SJCRH30 (cell line): Measurements from ENCODE around the gene ARPC2. TPM values are rescaled to one million over a fixed set of nuclear protein-coding genes. Genes with fewer than 3 reads are reported as not detected.
"Not testable (repeated sequence)": the region's sequence is repeated elsewhere in the genome, so short reads cannot be mapped to it uniquely, and the experiment has no call there.

Source experiments
- DNase-seq, 2 experiments: peaks; one replicate each; pipeline ENCODE4 v3.0.0-alpha.2; 2015 to 2020
- H3K27ac ChIP-seq: fragments of 250-450 bp; sonication (Bioruptor Pico); 2 replicates; pipeline ENCODE4 v1.5.1; 2020; ENCODE audit warnings: mild to moderate bottlenecking, moderate library complexity
- H3K27me3 ChIP-seq: fragments of 250-450 bp; sonication (Bioruptor Pico); 2 replicates; pipeline ENCODE4 v1.5.1; 2020; ENCODE audit warnings: mild to moderate bottlenecking, moderate library complexity
- H3K36me3 ChIP-seq: fragments of 250-450 bp; sonication (Bioruptor Pico); 2 replicates; pipeline ENCODE4 v1.5.1; 2020; ENCODE audit warnings: mild to moderate bottlenecking, moderate library complexity
- H3K4me1 ChIP-seq: fragments of 250-450 bp; sonication (Bioruptor Pico); 2 replicates; pipeline ENCODE4 v1.5.1; 2020; ENCODE audit warnings: mild to moderate bottlenecking, moderate library complexity
- H3K4me3 ChIP-seq: fragments of 250-450 bp; sonication (Bioruptor Pico); 2 replicates; pipeline ENCODE4 v1.5.1; 2020; ENCODE audit warnings: mild to moderate bottlenecking, moderate library complexity
- H3K9me3 ChIP-seq: fragments of 250-450 bp; sonication (Bioruptor Pico); replicated peaks from 2 replicates; pipeline ENCODE4 v1.5.1; 2020; ENCODE audit warnings: mild to moderate bottlenecking, moderate library complexity
- total RNA-seq: library from RNA; depleted of rRNA; stranded (reverse); fragments of >200 nt; shearing (Covaris generic); gene quantifications from 2 replicates; pipeline ENCODE4 v1.2.3, GENCODE V29; 2014; rRNA removed

ARPC2 gene
- total RNA-seq = 141 and 150 TPM in 2 replicates

DNA sequence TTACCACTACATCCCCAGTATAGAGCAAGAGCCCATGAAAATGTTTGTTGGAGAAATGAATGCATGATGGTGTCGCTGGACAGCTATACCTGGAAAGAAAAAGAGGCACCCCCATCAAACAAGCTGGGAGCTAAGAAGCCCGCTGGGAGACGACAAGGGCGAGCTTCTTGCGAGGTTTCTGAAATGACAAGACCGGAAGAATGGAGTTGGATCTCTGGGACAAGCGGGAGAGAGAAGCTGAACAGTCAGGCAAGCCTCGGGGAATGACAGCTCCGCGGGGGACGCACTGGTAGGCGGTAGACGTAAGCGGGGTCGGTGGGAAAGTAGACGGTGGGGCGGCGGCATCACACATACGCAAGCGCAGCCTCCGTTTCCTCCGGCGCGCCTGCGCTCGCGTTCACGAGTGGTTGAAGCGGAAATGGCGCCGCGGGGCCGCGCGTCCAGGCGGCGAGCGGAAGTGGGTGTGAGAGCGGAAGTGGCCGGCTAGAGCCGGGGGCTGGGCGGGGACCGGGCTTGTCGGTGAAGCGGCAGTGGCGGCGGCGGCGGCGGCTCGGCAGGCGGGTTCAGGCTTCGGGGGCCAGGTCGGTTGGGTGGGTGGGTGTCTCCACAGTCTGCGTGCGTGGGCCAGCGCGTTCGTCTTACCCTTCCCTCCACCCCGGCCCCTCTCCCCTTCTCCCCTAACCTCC lies at the start of gene ARPC2:
Gene ARPC2 (plus strand): TSS at position 516 of the 686 bp plus-strand sequence. CDS start 282 bp downstream, outside the sequence.
- Histone ChIP-seq H3K4me1 (no peaks in the 10 kb centered on the region), H3K27me3 (no peaks in the 10 kb centered on the region), H3K36me3 (peaks cover 9% of the 10 kb centered on the region; the same call in 1 of the 2 replicates), H3K9me3 (no peaks in the 10 kb centered on the region; the same call in 1 of the 2 replicates), H3K4me3 (peak within 1 kb of the TSS; percentile 98), H3K27ac (peak within 1 kb of the TSS; percentile 55)
- DNase-seq = peak; percentile 92 to 93

GRCh38 chr2:218168016-218168415 lies 49.0 kb upstream of the ARPC2 start:
- Histone ChIP-seq H3K4me1 (no peaks in the 10 kb centered on the region), H3K27me3 (no peaks in the 10 kb centered on the region; the same call in none of the 2 replicates), H3K4me3 (no peak overlapping the region), H3K36me3 (no peaks in the 10 kb centered on the region), H3K27ac (no peak overlapping the region), H3K9me3 (no peaks in the 10 kb centered on the region)
- DNase-seq = no peak

DNA sequence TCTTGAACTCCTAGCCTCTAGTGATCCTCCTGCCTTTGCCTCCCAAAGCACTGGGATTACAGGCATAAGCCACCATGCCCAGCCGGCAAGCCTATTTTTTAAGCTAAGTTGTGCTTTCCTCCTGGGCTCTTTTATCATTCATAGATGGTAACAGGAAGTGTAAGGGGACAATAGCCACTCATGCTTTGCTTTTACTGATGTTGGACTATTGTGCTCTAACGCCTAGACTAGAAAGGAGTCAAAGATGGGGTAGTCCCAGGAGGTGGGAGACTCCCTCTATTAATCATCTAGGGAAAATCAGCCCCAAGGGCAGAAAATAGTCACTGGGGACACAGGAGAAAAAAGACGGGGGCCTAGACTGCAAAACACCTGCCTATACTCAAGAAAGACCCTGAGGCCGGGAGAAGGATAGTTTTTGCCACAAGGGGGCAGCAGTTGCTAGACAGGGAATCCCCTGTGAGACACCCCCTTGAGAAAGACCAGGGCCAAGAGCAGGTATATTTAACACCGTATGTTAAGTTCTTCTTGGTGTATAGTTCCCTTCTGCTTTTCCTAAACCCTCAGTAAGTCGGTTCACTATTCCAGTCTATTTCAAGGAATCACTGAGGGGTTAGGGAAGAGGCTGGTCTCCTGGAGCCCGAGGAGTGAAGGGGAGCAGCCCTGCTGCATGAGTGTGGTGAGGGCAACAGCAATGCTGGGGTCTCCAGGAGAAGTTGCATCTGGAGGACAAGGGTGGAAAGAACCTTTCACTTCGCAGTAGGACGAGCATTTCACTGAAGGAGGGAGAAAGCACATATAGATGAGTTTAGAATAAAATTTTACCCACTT lies 48.1 kb upstream of the ARPC2 start:
- DNase-seq = peak; percentile 48 to 72
- H3K4me1 ChIP-seq = no peaks in the 10 kb centered on the region
- H3K36me3 ChIP-seq = no peaks in the 10 kb centered on the region
- no peaks in the 10 kb centered on the region; the same call in none of the 2 replicates for H3K27me3 ChIP-seq
- H3K27ac ChIP-seq = no peak overlapping the region
- no peak overlapping the region for H3K4me3 ChIP-seq
- H3K9me3 ChIP-seq = no peaks in the 10 kb centered on the region

DNA sequence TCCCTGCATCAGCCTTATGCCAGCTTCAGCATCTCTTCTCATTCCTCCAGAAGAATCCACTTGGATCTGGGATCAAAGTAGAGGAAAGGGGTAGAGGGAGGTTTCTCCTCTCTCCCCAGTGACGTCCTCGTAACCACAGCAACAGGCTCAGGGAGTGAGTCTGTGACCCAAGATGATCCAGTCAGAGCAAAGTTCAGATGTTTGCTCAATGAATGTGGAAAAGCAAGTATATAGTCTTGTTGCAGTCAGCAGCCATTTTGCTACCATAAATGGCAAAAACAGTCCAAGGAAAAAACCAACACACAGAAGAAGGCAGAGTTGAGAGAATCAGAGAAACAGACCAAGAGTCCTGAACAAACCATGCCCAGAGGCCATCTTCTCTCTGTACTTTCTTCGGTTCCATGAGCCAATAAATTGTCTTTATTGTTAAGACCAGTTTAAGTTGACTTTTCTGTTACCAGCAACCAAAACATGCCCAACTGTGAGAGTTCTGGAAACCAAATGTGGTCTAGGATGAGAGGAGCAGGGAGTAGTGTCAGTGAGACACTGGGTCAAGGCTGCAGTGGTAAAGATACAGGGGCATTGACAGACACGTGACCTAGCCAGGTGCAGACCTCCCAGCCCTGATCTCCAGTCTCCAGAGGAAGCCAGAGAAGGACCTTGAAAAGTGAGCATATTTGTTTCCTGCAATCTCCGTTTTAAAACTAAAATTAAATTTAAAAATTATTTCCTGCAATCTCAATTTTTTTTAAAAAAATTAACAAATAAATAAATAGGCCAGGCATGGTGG lies 47.0 kb upstream of the ARPC2 start:
- H3K36me3 ChIP-seq = no peaks in the 10 kb centered on the region
- no peak overlapping the region for H3K27ac ChIP-seq
- H3K4me1 ChIP-seq = no peaks in the 10 kb centered on the region
- H3K9me3 ChIP-seq = no peaks in the 10 kb centered on the region
- H3K4me3 ChIP-seq = no peak overlapping the region
- no peaks in the 10 kb centered on the region; the same call in none of the 2 replicates for H3K27me3 ChIP-seq
- no peak for DNase-seq

DNA sequence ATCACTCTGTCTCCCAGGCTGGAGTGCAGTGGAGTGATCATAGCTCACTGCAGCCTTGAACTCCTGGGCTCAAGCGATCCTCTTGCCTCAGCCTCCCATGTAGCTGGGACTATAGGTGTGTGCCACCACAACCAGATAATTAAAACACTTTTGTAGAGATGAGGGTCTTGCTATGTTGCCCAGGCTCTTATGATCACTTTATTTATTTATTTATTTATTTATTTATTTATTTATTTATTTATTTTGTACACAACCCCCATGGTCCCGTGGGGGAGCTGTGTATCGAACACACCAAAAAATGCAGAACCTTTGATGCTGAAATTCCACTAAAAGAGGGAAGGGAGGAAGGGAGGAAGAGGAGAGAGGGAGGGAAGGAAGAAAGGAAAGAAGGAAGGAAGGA lies 45.2 kb upstream of the ARPC2 start:
- not testable (repeated sequence) for DNase-seq, H3K27ac ChIP-seq, H3K4me3 ChIP-seq, H3K27me3 ChIP-seq, H3K4me1 ChIP-seq, H3K9me3 ChIP-seq, H3K36me3 ChIP-seq

DNA sequence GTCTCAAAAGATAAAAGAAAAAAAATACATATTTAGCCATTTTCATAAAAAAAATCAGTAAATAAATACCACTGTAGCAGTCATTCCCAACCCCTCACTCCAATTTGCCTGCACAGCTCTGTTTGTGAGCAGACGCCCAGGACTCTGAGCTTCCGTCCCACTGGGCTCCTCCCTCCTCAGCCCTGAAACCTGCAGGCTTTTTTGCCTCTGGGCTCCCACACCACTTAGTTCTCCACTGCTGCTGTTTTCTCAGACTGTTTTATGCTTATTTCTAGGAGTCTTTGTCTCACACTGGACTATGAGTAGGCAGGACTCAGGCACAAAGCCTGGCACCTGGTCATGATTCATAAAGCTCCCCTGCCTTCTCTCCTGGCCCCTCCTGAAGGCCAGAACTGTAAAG lies 44.1 kb upstream of the ARPC2 start:
- Histone ChIP-seq H3K9me3 (no peaks in the 10 kb centered on the region), H3K36me3 (no peaks in the 10 kb centered on the region), H3K27ac (no peak overlapping the region), H3K27me3 (no peaks in the 10 kb centered on the region; the same call in 1 of the 2 replicates), H3K4me1 (no peaks in the 10 kb centered on the region), H3K4me3 (no peak overlapping the region)
- no peak for DNase-seq

- H3K36me3 ChIP-seq = no peaks in the 10 kb centered on the region
- H3K9me3 ChIP-seq = no peaks in the 10 kb centered on the region
- H3K27ac ChIP-seq = no peak overlapping the region
- H3K4me1 ChIP-seq = no peaks in the 10 kb centered on the region
- no peak overlapping the region for H3K4me3 ChIP-seq
- no peaks in the 10 kb centered on the region for H3K27me3 ChIP-seq
- no peak for DNase-seq
These were observed 37.2 kb upstream of the ARPC2 start for GRCh38 chr2:218179782-218180181.

GRCh38 chr2:218180467-218181114 lies 36.4 kb upstream of the ARPC2 start:
- Histone ChIP-seq H3K27me3 (peaks cover 3% of the 10 kb centered on the region; the same call in 1 of the 2 replicates), H3K9me3 (no peaks in the 10 kb centered on the region), H3K4me1 (no peaks in the 10 kb centered on the region), H3K27ac (no peak overlapping the region), H3K4me3 (no peak overlapping the region), H3K36me3 (no peaks in the 10 kb centered on the region)
- no peak for DNase-seq

DNA sequence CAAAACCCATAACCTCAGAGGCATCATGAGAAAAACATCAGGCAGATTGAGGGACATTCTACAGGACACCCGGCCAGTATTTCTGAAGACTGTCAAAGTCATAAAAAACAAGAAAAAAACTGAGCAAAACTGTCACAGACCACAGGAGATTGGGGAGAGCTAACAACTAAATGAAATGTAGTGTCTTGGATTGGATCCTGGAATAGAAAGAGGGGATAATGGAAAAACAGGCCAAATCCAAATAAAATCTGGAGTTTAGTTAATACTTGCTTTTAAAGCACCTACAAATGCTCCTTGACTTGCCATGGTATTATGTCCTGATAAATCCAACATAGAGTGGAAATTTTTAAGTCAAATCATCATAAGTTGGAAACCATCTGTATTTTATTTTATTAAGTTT lies 32.7 kb upstream of the ARPC2 start:
- DNase-seq = no peak
- peaks cover 12% of the 10 kb centered on the region; the same call in 1 of the 2 replicates for H3K27me3 ChIP-seq
- H3K9me3 ChIP-seq = no peaks in the 10 kb centered on the region
- H3K27ac ChIP-seq = no peak overlapping the region
- H3K36me3 ChIP-seq = no peaks in the 10 kb centered on the region
- H3K4me3 ChIP-seq = no peak overlapping the region
- peaks cover 4% of the 10 kb centered on the region; the same call in 1 of the 2 replicates for H3K4me1 ChIP-seq

DNA sequence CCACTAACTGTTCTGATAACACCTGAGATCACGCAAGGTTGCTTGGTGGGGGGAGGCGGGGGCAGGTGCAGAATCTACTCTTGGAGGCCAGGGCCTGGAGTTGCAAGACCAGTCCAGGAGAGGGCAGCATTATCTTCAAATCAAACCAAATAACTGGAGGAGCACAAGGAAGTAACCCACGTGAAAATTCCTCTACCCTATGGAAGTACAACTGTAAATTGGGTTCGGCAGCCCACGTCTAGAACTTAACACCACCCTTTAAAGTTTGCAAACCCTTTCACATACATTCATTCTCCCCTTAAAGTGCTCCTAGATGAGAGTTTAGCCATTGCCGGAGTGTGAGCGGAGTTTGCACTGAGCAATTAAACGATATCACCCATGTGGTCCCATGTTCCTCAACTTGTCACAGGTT lies 30.6 kb upstream of the ARPC2 start:
- Histone ChIP-seq H3K4me3 (0 out of 2 replicates have a peak overlapping the region, but pooled peaks have one; percentile 14), H3K9me3 (no peaks in the 10 kb centered on the region), H3K4me1 (peaks cover 4% of the 10 kb centered on the region; the same call in 1 of the 2 replicates), H3K36me3 (no peaks in the 10 kb centered on the region), H3K27me3 (peaks cover 12% of the 10 kb centered on the region; the same call in 1 of the 2 replicates), H3K27ac (no peak overlapping the region)
- DNase-seq = peak; percentile 48 to 75

DNA sequence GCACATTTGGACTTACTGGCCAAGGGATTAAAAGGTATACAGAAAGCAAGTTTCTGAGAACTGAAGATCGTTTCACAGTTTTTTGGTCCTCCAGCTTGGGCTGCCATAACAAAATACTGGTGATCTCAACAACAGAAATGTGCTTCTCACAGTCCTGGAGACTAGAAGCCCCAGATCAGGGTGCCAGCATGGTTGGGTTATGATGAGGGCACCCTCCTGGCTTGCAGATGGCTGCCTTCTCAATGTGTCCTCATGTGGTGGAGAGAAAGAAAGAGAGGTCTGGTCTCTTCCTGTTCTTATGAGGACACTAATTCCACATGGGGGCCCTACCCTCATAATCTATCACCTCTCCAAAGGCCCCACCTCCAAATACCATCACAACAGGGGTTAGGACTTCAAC lies 30.1 kb upstream of the ARPC2 start:
- H3K4me1 ChIP-seq = peaks cover 4% of the 10 kb centered on the region; the same call in 1 of the 2 replicates
- no peak for DNase-seq
- H3K27me3 ChIP-seq = peaks cover 12% of the 10 kb centered on the region; the same call in 1 of the 2 replicates
- no peak overlapping the region for H3K4me3 ChIP-seq
- H3K9me3 ChIP-seq = no peaks in the 10 kb centered on the region
- H3K36me3 ChIP-seq = no peaks in the 10 kb centered on the region
- H3K27ac ChIP-seq = no peak overlapping the region

DNA sequence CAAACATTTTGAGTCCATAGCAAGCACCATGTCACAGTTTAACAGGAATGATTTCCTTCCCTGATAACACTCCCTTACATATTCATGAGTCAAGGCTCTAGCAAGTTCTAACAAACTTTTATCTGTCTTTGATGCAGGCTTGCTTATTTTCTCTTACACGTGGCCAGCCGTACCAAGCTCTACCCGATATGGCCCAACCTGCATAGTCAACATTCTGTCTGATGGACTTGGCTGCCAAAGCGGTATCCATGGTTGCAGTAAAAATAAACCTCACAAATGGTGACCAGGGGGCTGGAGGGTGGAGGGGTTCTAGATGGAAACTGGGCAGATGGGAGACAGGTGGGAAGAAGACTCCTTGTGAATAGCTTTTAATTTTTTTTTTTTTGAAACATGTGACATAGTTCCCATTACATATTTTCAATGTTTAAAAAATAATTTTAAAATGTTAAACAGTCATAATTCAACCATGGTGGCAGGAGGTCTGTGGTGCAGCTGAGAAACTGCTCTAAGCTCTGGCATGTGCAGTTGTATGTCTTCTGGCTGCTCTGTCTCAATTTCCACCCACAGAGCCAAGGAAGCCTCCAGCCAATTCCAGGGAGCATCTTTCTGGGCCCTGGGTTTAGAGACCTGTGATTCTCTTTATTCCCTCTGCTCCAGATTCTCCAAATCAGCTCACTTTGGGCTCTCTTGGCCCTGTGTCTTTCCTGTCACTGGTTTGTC lies 29.5 kb upstream of the ARPC2 start:
- peaks cover 4% of the 10 kb centered on the region; the same call in 1 of the 2 replicates for H3K4me1 ChIP-seq

DNA sequence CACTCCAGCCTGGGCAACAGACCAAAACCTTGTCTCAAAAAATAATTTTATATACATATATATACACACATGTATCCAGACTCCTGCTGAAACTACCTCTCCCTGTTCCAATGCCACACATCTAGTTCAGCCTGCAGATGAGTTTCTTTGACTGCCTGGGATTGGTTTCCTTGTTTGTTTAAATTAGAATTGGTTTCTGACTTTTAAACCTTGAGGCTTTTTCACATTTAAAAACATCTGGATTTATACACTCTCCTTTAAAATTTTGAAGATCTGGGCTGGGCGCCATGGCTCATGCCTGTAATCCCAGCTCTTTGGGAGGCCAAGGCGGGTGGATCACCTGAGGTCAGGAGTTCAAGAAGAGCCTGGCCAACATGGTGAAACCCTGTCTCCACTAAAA lies 28.5 kb upstream of the ARPC2 start:
- Histone ChIP-seq H3K4me1 (peaks cover 4% of the 10 kb centered on the region; the same call in 1 of the 2 replicates), H3K27ac (no peak overlapping the region), H3K9me3 (no peaks in the 10 kb centered on the region), H3K36me3 (no peaks in the 10 kb centered on the region), H3K27me3 (peaks cover 12% of the 10 kb centered on the region; the same call in 1 of the 2 replicates), H3K4me3 (no peak overlapping the region)
- DNase-seq = no peak

More for the DNA sequence above, 29.5 kb upstream of the ARPC2 start:
- H3K27me3 ChIP-seq = peaks cover 12% of the 10 kb centered on the region; the same call in 1 of the 2 replicates
- H3K9me3 ChIP-seq = no peaks in the 10 kb centered on the region
- no peak overlapping the region for H3K4me3 ChIP-seq
- no peak overlapping the region for H3K27ac ChIP-seq
- no peak for DNase-seq
- H3K36me3 ChIP-seq = no peaks in the 10 kb centered on the region
